HG03432 (cell line): ENCODE measurements around the gene CELF2.
A peak's percentile ranks its signal among the peaks of the same experiment; 100 is the strongest.

ENCODE experiments used
- ATAC-seq: cut with Tn5 transposase; IDR thresholded peaks from one replicate; pipeline ENCODE4 v1.9.1; 2021; ENCODE audit warnings: mild to moderate bottlenecking, moderate library complexity; ENCODE audit not compliant: unreplicated experiment

The CELF2 gene

DNA sequence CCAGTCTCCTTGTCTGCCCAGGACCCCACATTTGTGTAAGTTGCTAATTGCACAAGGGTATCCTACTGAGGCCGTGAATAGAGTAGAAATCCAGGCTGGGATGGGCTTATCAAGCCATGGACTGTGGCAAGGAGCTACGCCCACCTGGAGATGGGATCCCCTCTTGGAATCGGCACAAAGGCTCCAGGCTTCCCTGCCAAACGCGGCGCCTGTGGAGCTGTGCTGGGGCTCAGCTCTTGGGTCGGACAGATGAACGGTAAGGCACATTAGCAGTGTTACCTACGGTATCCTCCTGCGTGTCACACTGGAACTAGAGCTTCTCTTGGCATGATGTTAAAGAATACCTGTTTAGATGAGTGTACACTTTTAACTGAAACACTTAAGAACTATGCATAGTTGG is 196.7 kb downstream of the CELF2 start:
- ATAC-seq: no peak

DNA sequence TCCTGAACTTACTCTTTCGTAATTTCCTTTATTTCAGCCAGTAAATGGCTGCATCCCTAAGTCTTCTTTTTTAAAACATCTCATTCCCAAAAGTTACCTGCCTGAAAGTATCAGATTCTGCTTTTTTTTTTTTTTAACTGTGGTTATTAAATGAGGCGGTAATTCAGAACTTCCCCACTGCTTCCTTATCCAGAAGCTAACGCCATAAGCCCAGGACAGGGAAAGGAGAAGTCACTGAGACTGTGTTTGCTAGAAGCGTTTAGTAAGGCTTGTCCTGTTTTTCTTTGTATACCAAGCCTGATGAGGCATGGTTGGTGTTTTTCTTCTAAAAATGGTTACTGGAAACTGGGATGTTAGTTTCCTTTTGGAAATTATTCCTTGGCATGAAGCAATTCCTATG is 197.8 kb downstream of the CELF2 start:
- no peak for ATAC-seq

DNA sequence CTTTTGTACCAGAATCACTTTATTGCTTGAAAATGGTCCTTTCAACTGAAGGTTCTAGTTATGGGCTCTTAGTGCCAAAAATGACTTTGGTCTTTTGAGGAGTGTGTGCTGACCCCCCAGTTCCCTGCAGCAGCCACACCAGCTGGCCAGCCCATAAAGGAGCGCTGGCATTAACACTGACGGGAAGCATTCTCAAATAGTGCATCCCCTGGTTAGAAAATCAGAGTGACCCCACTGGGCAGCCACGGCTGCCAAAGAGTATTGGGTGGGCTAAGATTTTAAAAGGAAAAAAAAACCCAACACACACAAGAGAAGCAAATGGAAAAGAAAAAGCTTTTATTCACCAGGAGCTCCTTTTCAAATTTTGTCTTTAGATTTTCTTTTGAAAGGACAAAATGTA is 199.8 kb downstream of the CELF2 start:
- no peak for ATAC-seq

DNA sequence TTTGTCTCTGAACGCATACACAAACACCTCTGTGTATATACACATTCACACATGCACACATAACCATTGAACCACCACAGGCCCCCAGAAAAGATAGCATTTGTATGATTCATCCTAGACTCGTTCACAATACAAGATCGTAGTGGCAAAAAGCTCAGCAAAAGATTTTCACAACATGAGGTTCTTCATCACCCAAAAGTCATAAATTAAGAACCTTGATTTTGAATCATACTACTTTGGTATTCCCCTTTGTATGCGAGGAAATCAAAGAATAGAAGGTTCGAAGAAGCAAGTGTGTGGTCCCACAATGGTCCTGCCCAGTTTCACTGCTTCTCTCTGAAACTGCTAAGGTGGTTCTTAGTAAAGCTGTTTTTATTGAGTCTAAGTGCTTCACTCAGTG is 200.7 kb downstream of the CELF2 start:
- ATAC-seq: no peak

DNA sequence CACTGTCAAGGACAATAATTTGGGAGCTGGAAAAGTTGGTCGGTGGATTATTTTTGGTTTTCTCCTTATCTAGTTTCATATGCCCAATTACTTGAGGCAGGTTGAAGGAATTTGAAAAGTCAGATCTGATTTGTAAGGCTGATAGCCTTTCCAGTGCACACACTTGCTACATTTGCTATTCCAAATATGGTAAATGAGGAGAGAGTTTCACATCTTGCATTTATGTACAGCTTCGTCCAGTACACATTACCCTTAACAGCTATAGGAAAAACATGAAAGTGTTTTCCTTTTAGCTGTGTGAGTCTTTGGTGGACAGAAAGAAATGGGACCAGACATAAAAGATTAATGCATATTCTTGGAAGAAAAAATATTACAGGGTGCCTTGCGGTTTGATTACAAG is 201.8 kb downstream of the CELF2 start:
- ATAC-seq: no peak

DNA sequence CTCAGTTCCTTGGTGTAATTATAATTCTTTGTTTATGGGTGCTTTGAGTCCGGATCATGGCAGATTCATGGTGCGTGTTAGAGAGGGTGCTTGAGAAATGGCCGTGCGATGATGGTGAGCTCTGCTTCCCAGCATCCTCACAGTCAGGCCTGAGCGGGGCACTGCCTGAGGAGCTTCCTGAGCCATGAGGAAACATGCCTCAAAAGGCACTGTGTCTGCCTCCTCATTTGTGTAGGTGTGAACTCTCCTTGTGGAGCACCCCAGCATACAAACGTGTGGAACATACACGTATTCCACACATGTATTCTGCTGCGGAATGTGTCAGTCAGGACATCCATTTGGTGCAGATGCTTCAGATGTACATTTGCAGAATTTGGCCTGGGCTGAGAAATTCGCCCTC is 205.4 kb downstream of the CELF2 start:
- no peak for ATAC-seq

DNA sequence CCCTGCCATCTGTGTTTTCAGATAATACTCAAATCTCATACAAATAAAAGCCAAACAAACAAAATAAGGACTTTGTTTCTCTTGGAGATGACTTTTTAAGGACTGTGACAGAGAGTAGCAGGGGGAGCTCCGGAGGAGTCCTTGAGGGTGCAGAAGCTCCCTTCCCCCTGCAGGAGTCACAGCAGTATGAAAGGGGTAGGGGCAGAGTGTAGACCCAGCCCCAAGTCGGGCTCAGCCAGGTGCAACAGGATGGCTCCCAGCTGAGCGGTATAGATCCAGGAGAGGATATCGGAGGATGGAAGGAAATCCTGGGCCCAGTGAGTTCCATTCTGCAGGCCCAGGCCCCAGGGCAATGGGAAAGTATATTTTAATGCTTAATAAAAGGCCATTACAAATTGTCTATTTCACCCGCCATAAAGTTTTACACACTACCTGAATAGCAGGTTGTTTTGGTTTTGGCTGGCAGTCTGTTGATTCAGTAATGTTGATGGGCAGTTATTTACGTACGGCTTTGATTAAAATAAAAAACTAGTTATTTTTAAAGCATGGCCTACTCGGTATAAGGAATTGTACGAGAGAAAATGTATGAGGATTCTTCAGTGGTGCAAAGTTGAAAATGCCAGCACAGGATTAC is 206.0 kb downstream of the CELF2 start:
- no peak for ATAC-seq

DNA sequence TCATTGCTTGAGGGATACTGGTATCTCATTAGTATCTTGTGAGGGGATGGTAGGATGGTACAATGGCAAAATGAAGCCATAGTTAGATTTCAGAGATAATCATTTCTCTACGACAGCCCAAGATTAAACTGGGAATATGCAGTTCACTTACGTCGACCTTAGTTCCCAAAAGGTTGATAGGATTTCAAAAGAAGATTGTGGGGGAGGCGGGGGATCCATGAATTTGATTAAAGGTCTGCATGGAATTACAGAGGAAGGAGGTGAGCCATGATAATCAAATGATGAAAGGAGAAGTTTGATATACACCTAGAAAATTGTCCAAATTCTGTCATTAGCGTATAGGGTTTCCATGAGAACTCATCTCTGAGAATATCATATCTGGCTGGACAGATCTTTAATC is 206.6 kb downstream of the CELF2 start:
- ATAC-seq: no peak

DNA sequence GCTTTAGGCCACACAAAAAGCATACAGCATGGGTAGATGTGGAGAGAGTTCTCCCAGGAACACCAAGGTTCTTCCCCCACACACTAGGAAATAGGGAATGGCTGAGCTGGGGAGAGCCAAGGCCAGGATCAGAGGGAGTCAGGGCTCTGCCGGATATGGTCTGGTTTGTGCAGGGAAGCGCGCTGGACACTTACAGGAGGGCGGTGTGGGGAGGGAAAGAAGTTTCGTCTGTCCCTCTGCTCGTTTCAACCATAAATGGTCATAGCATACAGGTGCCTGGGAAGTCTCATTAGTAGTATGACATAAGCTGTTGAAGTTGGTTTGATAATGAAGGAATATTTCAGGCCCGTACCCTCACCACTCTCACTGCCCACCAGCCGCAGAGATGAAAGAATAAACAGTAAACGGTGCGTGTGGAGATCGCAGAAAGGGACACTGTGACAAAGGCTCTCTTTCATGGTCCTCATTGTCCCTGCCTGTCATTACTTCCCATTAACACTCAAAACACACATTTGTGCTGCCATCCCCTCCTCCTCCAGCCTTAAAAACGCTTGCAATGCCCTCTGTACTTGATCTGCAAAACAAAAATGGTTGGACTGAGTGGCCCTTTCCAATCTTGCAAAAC is 207.2 kb downstream of the CELF2 start:
- ATAC-seq: no peak

DNA sequence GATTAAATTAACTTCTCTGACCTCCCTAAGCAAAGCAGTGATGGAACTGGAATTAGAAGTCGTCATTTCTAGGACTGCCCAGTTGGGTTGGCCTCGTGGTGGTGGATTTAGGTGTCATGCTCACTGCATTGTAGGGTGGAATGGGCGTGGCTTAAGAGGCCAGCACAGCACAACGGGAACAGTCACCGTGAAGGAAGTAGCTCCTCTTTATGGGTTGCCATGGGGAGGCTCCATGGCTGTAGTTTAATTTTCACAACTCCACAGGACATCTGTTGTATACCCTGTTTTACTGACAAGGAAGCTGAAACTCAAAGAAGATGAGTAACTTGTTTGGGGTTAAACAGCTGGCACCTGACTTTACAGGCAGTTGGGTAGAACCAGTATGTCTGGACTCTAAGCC is 208.3 kb downstream of the CELF2 start:
- peak; percentile 62 for ATAC-seq

DNA sequence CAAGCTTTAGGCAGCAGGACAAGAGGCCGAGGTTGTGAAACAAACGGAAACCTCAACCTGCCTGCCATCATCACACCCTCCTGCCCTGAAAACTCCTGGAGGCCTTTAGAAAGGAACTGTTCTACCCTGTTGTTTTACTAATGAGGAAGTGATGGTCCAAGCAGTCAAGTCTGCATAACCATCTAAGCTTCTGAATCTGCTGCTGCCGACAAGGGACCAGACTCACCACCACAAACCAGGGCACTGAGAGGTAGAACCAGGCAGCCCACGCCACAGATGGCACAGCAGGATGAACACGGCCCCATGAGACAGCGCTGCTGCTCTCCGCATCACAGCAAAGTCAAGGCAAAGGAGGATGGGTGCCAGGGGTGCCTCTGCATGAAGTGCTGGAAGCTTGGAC is 209.4 kb downstream of the CELF2 start:
- ATAC-seq: peak; percentile 53

DNA sequence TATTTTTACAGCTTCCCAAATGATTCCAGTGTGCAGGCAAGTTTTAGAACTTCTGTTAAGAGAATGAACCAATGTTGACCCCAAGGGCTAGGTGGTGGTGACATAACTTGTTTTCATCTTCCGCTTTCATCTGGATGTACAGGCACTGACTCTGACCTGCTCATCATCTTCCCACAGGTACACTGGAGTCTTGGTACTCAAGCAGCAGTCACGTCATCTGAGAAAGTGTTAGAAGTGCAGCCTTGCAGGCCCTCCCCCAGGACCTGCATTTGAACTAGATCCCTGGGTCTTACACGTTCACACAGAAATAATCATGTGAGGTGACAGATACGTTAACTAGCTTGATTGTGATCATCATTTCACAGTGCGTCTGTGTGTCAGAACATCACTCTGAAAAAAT is 212.2 kb downstream of the CELF2 start:
- no peak for ATAC-seq

DNA sequence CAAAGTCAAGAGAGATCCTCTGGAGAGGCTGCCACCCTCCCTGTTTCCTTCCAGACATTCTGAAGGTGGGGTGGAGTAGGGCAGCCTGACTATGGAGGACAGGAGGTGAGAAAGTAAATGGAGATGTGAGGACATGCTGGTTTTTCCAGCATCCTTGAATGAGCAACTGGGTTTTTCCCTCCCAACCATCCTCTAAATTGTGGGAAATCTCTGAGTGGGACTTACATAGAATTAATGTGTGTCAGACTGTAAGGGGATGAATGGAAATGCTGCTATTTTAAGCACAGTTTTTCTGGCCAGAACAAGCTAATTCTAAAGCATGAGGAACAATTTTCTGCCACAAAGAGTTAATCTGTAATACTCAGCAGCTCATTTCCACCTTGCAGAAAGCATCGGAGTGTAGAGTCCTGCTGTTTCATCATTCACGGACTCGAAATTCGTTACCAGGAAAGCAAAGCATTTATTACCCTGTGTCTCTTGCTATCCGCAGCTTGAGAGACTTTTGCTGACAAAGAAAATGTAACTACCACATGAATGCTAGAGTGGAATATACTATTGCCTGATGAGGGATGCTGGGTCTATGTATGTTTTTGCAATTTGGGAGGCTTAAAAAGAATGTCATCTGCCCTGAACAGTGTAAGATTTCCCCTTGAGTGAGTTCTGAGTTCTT is 213.0 kb downstream of the CELF2 start:
- no peak for ATAC-seq

DNA sequence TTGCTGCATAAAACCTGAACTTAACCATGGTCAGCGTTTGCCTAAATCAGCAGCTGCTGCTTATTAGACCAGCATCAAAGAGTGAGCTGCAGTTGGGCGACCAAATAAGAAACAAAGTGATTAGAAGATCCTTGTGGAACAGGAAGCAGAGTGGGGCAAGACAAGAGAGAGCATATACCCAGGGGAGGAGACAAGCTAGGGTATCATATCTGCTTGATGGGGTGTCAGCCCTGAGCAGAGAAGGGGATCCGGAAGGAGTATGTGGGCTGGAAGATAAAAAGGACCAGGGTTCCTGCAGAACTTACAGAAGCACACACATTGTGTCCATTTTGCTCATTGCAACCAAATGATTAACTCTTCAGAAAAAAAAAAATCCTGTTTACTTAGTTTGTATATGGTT is 213.6 kb downstream of the CELF2 start:
- ATAC-seq: no peak

DNA sequence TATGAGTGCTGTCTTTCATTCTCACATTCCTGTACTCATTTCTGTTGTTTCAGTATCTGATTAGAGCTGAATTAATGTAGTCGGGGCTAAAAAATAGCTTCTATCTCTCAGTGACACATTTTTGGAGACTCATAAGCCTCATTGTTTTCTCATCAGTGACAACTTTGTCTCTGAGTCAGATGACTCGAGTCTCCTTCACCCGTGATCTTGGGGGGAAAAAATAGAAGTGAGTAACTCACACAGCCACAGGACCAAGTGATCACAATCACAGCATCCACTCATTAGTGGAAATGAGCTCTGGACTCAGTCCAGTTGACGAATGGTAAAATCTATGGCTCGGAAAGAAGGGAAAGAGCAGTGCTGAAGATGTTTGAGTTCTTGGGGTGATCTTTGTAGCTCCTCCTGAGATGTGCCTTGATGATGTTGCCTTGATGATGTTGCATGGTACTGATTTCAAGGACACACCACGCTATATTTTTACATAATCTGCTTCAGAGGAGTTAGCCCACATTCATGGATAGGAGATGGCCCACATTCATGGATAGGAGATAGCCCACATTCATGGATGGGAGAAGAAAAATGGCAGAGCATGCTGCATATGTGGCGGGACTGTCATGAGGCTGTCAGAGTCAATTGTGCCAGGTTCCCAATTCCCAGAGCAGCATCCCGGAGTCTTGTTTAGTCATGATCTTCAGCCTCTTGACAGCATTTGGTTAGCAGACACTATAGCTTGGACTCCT is 214.7 kb downstream of the CELF2 start:
- peak; percentile 25 for ATAC-seq

DNA sequence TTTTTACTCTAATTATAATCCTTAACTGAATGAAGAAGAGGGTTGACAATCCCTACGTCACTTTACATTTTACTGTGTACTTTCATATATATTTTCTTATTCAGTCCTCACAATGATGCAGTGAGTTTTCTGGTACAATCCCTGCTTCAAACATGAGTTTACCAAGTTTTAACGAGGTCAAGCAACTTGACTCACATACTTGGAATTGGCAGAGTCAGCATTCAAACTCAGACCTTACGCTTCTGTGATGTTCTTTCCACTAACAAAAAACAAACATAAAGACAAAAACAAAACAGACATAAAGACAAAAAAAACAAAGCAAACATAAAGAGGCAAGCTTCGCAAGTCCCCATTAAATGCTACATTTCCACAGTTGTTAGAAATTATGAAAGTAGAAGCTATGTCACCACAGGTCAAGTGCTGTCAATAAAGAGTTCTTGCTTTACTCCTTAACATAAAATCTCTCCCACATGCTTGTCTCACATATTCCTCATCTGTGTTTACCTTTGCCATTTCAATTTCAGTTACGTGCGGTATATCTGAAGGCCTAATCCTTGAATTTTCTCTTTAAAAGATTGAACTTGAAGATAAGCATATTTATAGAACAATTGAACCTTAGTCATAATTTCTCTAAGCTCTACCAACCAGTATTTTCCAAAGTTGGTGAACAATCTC is 217.3 kb downstream of the CELF2 start:
- no peak for ATAC-seq

DNA sequence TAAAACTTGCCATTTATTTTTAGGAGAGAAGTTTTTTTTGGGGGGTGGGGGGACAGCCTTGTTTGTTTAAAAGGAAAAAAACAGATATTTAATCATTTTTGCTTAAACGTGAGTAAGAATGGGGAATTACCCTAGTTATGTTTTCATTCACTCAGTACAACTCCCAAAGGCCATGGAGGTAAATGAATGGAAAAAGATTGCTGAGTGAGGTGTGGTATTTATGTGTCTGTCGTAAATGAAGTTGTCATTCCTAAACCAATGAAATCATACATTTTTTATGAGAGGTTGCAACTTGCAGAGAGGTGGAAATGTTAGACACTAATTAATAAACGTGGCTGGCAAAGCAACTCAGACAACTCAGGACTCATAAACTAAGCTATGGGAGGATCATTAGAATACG is 218.1 kb downstream of the CELF2 start:
- ATAC-seq: peak; percentile 28

DNA sequence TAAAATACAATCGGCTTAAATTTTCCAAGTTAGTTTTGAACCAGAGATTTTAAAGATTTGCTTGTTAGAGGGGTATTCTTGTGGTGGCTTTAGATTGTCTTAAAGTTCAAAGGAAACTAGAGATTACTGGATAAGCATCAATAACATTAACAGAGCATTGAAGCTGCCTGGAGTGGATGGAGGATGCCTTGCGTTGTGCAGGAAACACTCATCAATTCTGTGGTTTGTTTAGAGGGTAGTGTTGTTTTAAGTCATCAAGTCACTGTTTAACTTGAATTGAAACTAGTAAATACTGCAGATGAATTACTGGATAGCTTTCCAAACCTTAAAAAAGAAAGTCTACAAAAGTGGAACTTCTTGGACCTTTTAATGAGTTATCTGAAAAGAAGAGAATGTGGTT is 218.6 kb downstream of the CELF2 start:
- peak; percentile 71 for ATAC-seq

DNA sequence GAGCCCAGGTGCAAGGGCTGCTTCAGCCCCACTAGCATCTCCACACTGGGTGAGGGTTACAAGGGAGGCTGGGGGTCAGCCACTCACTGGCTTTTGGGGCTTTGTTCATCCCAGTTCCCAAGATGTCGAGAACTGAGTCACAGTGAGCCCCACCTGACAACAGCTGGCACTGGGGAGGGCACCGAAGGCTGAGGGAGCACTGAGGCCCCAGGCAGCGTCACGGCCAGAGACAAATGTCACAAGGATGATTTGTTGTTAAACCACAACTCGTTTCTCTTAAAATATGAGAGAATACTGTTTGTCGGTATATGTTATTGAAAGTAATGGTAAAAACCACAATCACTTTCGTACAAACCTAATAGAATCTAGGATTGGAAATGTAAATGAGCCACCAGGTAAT is 219.9 kb downstream of the CELF2 start:
- peak; percentile 46 for ATAC-seq

DNA sequence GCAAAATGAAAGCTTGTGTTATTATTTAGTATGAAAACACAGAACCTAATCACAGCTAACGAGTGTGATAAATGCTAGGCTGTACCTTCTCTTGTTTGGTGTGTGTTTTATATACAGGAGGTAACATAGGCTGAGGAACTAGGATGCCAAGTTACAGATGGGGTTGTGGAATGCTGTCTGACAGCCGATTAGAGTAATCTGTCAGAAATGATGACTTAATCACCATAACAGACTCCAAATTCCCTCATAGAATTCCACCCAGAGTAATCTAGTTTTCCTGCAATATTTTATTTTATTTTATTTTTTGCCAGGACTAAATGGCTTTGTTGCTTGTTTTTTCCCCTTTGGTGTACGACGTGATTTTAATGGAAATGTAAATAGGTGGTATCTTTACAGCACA is 221.2 kb downstream of the CELF2 start:
- no peak for ATAC-seq

DNA sequence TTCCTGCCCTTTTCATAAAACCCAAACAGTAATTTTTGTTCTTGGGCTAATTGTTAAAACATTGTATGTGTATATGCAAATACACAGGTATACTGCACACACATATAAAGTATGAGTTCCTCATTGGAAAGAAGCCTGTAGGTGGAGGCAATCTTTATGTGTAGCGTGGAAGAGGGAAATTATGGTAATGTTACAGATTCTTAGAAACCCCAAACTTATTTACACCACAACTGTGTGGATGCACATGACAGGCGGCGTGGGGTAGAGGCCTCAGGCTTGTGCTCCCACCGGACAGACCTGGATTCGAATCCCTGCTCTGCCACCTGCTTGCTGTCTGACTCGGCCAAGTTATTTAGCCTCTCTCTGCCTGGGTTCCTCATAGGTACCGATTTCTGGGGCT is 223.0 kb downstream of the CELF2 start:
- no peak for ATAC-seq
